A549 (cell line): ENCODE measurements around the gene RBFA. TPM values are rescaled to one million over a fixed set of nuclear protein-coding genes. Genes with fewer than 3 reads are reported as not detected.

Source experiments
- ATAC-seq, 2 experiments: fragments of 200-7000 bp in 1 of 2; fragments of >200 bp in 1 of 2; cut with Nextera tagmentation in 1 of 2; cut with Tn5 transposase in 1 of 2; 3 replicates each; pipeline versions ENCODE4 v1.8.0 to v1.9.1; 2018 to 2020; ENCODE audit warnings: mild to moderate bottlenecking in 1 of 2, moderate library complexity in 1 of 2
- CTCF ChIA-PET: fragments of 300-600 bp; sonication (Branson Sonifier 250); formaldehyde crosslinking; extraction: SDS; loops from one replicate; lab custom pipeline; 2021; ENCODE audit warnings: antibody characterized with exemption, inconsistent platforms; lab: Yijun Ruan, JAX
- POLR2A ChIA-PET: fragments of 350-600 bp; formaldehyde crosslinking; extraction: SDS; loops from one replicate; lab custom pipeline; 2021; ENCODE audit warnings: antibody characterized with exemption, inconsistent platforms; lab: Yijun Ruan, JAX
- DNase-seq, 2 experiments: peaks; one replicate each; pipeline versions ENCODE4 v3.0.0 to v3.0.0-alpha.2; 2011 to 2016; ENCODE audit warnings: low read depth in 1 of 2, low spot score in 1 of 2
- FAIRE-seq: peaks from 2 replicates; lab custom pipeline; 2011; peaks lifted over from hg19 to GRCh38; lab: Jason Lieb, UNC
- H3K27ac ChIP-seq, 2 experiments: fragments of >200 bp; sonication (Bioruptor Twin); formaldehyde crosslinking; 3 replicates each; pipeline ENCODE4 v1.5.1; 2016 to 2017
- H3K4me1 ChIP-seq: fragments of >200 bp; sonication (Bioruptor Twin); formaldehyde crosslinking; 3 replicates; pipeline ENCODE4 v1.6.1; 2016
- H3K4me2 ChIP-seq: fragments of >200 bp; sonication (Bioruptor Twin); formaldehyde crosslinking; 3 replicates; pipeline ENCODE4 v1.6.1; 2016
- H3K4me3 ChIP-seq: fragments of >200 bp; sonication (Bioruptor Twin); formaldehyde crosslinking; 3 replicates; pipeline ENCODE4 v1.5.1; 2016
- H3K9me3 ChIP-seq: fragments of >200 bp; sonication (Bioruptor Twin); formaldehyde crosslinking; 3 replicates; pipeline ENCODE4 v1.6.1; 2016
- BHLHE40 ChIP-seq: IDR thresholded peaks from 2 replicates; pipeline ENCODE4 v1.6.1; 2012; ENCODE audit warnings: low read depth, low read length, inconsistent platforms
- CBX2 ChIP-seq: fragments of 200-600 bp; sonication (generic); IDR thresholded peaks from 2 replicates; pipeline ENCODE4 v1.6.1; 2016; ENCODE audit warnings: low read depth, mild to moderate bottlenecking, borderline replicate concordance
- CHD4 ChIP-seq: fragments of 200-600 bp; sonication (generic); IDR thresholded peaks from 2 replicates; pipeline ENCODE4 v1.6.1; 2016; ENCODE audit warnings: antibody characterized with exemption, mild to moderate bottlenecking, borderline replicate concordance
- EHF ChIP-seq: fragments of 250-450 bp; sonication (Bioruptor Pico); IDR thresholded peaks from 2 replicates; pipeline ENCODE4 v1.5.0; 2020; ENCODE audit warnings: mild to moderate bottlenecking
- ESRRA ChIP-seq: fragments of 150-350 bp; IDR thresholded peaks from 2 replicates; pipeline ENCODE4 v1.6.1; 2014; ENCODE audit warnings: mild to moderate bottlenecking, low read length, borderline replicate concordance
- FOXS1 ChIP-seq: fragments of 250-450 bp; sonication (Bioruptor Pico); IDR thresholded peaks from 2 replicates; pipeline ENCODE4 v1.5.0; 2020; ENCODE audit warnings: mild to moderate bottlenecking, moderate library complexity
- HOXA7 ChIP-seq: fragments of 250-450 bp; sonication (Bioruptor Pico); IDR thresholded peaks from 2 replicates; pipeline ENCODE4 v1.5.0; 2020; ENCODE audit warnings: mild to moderate bottlenecking, moderate library complexity
- JUN ChIP-seq, 2 experiments: fragments of >200 bp; sonication (Bioruptor Twin); formaldehyde crosslinking; IDR thresholded peaks; 2 replicates in 1 of 2; 3 replicates in 1 of 2; pipeline ENCODE4 v1.6.1; 2016 to 2017
- MYC ChIP-seq: IDR thresholded peaks from 2 replicates; pipeline ENCODE4 v1.6.1; 2012; ENCODE audit warnings: mild to moderate bottlenecking, inconsistent platforms, low read length, improper control_type of control experiment, borderline replicate concordance
- NPAS2 ChIP-seq: fragments of 250-450 bp; sonication (Bioruptor Pico); IDR thresholded peaks from 2 replicates; pipeline ENCODE4 v1.8.0; 2022; ENCODE audit warnings: mild to moderate bottlenecking, moderate library complexity, borderline replicate concordance
- RFX5 ChIP-seq: fragments of 450-650 bp; IDR thresholded peaks from 2 replicates; pipeline ENCODE4 v1.7.1; 2014; ENCODE audit warnings: antibody characterized with exemption, mild to moderate bottlenecking, moderate library complexity
- ZNF302 ChIP-seq: fragments of 250-450 bp; sonication (Bioruptor Pico); IDR thresholded peaks from 2 replicates; pipeline ENCODE4 v1.9.0; 2021; ENCODE audit warnings: inconsistent platforms, mild to moderate bottlenecking, moderate library complexity
- WGBS: methylation state at CpG from one replicate; pipeline ENCODE4 v1.1.6; 2017; ENCODE audit errors: missing lambda C conversion rate; 5-methylcytosine and 5-hydroxymethylcytosine counted together
- polyA plus RNA-seq, 4 experiments: library from polyadenylated mRNA; depleted of rRNA in 3 of 4; stranded (reverse); fragments of >200 nt; fragmentation: RNase III in 1 of 4; extraction: RNeasy Plus Mini Kit Qiagen cat#74134 plus additional on column Dnase treatment in 1 of 4; gene quantifications; 2 replicates in 3 of 4; 3 replicates in 1 of 4; pipeline ENCODE4 v1.2.3, GENCODE V29; 2011 to 2017
- TF ChIP-seq, protein P1 (sequence below): fragments of >200 bp; sonication (Bioruptor Twin); formaldehyde crosslinking; IDR thresholded peaks from 3 replicates; pipeline ENCODE4 v1.5.1; 2016
- TF ChIP-seq, protein P2 (sequence below): fragments of 200-600 bp; sonication (generic); IDR thresholded peaks from 2 replicates; pipeline ENCODE4 v1.6.1; 2016; ENCODE audit warnings: antibody characterized with exemption, mild to moderate bottlenecking, moderate library complexity
- TF ChIP-seq, protein P3 (sequence below): IDR thresholded peaks from 2 replicates; pipeline ENCODE4 v1.6.1; 2012
- TF ChIP-seq, protein P4 (sequence below): fragments of 150-350 bp; IDR thresholded peaks from 2 replicates; pipeline ENCODE4 v1.6.1; 2014; ENCODE audit warnings: low read depth, mild to moderate bottlenecking, low read length
- TF ChIP-seq, protein P5 (sequence below): IDR thresholded peaks from 2 replicates; pipeline ENCODE4 v1.6.1; 2012; ENCODE audit warnings: low read depth, borderline replicate concordance
- TF ChIP-seq, protein P6 (sequence below): fragments of 250-450 bp; sonication (Bioruptor Pico); IDR thresholded peaks from 2 replicates; pipeline ENCODE4 v1.5.0; 2020; ENCODE audit warnings: low read depth, mild to moderate bottlenecking, moderate library complexity

RBFA gene
- polyA plus RNA-seq, 2 of the 4 experiments (the other 2 are of a cell fraction), result 34.4 to 43.6 TPM

DNA sequence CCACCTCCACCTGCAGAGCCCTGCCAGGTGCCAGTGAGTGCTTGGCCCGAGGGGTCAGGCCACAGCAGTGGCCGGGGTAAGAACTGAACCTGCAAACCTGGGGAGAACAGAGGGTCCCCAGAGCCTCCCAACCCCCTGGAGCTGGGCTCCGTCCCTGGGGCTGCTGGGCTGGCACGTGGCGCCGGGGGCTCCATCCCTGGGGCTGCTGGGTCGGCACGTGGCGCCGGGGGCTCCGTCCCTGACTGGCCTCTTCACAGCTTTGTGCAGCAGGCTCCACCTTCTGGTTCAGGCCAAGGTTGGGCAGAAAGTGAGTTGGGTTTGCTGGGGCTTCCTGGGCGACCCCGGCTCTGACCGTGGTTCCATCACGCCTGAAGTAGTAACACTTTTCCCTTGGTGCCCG is 12.2 kb downstream of the RBFA start (continued):
- TF ChIP-seq ESRRA (no peak), MYC (no peak), JUN (IDR thresholded peaks at IDR 0.05) (no peak), RFX5 (no peak), ZNF302 (CRISPR knock-in tag) (no peak)
- TF ChIP-seq, protein P1, sequence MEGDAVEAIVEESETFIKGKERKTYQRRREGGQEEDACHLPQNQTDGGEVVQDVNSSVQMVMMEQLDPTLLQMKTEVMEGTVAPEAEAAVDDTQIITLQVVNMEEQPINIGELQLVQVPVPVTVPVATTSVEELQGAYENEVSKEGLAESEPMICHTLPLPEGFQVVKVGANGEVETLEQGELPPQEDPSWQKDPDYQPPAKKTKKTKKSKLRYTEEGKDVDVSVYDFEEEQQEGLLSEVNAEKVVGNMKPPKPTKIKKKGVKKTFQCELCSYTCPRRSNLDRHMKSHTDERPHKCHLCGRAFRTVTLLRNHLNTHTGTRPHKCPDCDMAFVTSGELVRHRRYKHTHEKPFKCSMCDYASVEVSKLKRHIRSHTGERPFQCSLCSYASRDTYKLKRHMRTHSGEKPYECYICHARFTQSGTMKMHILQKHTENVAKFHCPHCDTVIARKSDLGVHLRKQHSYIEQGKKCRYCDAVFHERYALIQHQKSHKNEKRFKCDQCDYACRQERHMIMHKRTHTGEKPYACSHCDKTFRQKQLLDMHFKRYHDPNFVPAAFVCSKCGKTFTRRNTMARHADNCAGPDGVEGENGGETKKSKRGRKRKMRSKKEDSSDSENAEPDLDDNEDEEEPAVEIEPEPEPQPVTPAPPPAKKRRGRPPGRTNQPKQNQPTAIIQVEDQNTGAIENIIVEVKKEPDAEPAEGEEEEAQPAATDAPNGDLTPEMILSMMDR, result no peak
- TF ChIP-seq, protein P2, sequence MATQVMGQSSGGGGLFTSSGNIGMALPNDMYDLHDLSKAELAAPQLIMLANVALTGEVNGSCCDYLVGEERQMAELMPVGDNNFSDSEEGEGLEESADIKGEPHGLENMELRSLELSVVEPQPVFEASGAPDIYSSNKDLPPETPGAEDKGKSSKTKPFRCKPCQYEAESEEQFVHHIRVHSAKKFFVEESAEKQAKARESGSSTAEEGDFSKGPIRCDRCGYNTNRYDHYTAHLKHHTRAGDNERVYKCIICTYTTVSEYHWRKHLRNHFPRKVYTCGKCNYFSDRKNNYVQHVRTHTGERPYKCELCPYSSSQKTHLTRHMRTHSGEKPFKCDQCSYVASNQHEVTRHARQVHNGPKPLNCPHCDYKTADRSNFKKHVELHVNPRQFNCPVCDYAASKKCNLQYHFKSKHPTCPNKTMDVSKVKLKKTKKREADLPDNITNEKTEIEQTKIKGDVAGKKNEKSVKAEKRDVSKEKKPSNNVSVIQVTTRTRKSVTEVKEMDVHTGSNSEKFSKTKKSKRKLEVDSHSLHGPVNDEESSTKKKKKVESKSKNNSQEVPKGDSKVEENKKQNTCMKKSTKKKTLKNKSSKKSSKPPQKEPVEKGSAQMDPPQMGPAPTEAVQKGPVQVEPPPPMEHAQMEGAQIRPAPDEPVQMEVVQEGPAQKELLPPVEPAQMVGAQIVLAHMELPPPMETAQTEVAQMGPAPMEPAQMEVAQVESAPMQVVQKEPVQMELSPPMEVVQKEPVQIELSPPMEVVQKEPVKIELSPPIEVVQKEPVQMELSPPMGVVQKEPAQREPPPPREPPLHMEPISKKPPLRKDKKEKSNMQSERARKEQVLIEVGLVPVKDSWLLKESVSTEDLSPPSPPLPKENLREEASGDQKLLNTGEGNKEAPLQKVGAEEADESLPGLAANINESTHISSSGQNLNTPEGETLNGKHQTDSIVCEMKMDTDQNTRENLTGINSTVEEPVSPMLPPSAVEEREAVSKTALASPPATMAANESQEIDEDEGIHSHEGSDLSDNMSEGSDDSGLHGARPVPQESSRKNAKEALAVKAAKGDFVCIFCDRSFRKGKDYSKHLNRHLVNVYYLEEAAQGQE, result no peak
- TF ChIP-seq, all 56 proteins: peak for 0

DNA sequence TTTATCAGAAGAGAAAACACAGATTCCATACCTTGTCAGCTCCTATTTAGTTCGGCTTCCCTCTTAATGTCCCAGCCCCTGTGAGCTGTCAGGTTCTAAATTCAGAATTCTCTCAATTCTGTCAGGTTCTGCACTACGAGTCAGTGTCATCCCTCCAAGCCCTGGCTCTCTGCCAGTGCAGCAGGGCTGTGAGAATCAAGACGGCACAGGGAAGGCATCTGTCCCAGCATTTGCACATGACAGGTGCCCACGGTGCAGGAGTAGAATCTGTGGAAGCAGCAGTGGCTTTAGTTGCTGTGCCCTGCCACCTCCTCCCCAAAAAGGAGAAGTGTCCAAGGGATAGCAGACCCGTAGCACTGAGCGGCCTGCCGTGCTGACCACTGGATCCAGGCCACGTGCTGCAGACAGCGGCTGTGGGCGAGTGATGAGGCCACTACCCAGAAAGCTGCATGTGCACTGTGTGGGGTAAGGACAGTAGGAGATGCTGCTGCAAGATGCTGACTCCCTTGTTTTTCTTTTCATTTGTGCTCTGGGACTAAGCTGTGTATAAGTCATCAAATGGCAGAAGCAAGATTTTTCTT is 12.8 kb downstream of the RBFA start:
- DNase-seq, result no peak
- no peak overlapping the region for H3K4me3 ChIP-seq
- TF ChIP-seq MYC (no peak), CBX2 (no peak), FOXS1 (no peak), HOXA7 (CRISPR knock-in tag) (no peak), RFX5 (no peak), EHF (CRISPR knock-in tag) (no peak), BHLHE40 (no peak), CHD4 (no peak), NPAS2 (CRISPR knock-in tag) (no peak)
- TF ChIP-seq, protein P2, result no peak
- TF ChIP-seq, protein P3, sequence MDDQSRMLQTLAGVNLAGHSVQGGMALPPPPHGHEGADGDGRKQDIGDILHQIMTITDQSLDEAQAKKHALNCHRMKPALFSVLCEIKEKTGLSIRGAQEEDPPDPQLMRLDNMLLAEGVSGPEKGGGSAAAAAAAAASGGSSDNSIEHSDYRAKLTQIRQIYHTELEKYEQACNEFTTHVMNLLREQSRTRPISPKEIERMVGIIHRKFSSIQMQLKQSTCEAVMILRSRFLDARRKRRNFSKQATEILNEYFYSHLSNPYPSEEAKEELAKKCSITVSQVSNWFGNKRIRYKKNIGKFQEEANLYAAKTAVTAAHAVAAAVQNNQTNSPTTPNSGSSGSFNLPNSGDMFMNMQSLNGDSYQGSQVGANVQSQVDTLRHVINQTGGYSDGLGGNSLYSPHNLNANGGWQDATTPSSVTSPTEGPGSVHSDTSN, result no peak
- TF ChIP-seq, protein P1, result no peak
- TF ChIP-seq, protein P4, sequence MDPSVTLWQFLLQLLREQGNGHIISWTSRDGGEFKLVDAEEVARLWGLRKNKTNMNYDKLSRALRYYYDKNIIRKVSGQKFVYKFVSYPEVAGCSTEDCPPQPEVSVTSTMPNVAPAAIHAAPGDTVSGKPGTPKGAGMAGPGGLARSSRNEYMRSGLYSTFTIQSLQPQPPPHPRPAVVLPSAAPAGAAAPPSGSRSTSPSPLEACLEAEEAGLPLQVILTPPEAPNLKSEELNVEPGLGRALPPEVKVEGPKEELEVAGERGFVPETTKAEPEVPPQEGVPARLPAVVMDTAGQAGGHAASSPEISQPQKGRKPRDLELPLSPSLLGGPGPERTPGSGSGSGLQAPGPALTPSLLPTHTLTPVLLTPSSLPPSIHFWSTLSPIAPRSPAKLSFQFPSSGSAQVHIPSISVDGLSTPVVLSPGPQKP, result no peak
- TF ChIP-seq, protein P5, sequence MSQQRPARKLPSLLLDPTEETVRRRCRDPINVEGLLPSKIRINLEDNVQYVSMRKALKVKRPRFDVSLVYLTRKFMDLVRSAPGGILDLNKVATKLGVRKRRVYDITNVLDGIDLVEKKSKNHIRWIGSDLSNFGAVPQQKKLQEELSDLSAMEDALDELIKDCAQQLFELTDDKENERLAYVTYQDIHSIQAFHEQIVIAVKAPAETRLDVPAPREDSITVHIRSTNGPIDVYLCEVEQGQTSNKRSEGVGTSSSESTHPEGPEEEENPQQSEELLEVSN, result no peak
- TF ChIP-seq, protein P6, sequence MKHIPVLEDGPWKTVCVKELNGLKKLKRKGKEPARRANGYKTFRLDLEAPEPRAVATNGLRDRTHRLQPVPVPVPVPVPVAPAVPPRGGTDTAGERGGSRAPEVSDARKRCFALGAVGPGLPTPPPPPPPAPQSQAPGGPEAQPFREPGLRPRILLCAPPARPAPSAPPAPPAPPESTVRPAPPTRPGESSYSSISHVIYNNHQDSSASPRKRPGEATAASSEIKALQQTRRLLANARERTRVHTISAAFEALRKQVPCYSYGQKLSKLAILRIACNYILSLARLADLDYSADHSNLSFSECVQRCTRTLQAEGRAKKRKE (CRISPR knock-in tag), result no peak
- TF ChIP-seq, all 56 proteins: peak for 0
- POLR2A ChIA-PET, result interaction anchor here (1.1 kb wide), 1 partner anchor 13 kb away, joined by 3 read pairs; the partner anchor contains the start of gene RBFA
- 96% methylated on average over 10 of the region's 10 CpGs for WGBS
- CTCF ChIA-PET, result interaction anchor here (1.3 kb wide), 1 partner anchor 13 kb away, joined by 3 read pairs; the partner anchor contains the start of gene RBFA
- Histone ChIP-seq H3K4me2 (no peak overlapping the region), H3K4me1 (no peaks in the 10 kb centered on the region), H3K9me3 (peaks cover 12% of the 10 kb centered on the region), H3K27ac (no peak overlapping the region)
- ATAC-seq (no peak), FAIRE-seq (no peak)
